Activated CD4-positive, alpha-beta T cell treated with anti-CD3 and anti-CD28 coated beads, Interleukin-10, Interleukin-2, amounts not matched to agents 100 ng/mL and 50 ng/mL, durations not matched to agents 16 hours and 8 hours (primary cell): Measurements from ENCODE around the gene USP31.
A peak's percentile ranks its signal among the peaks of the same experiment; 100 is the strongest.
"Not testable (repeated sequence)": the region's sequence is repeated elsewhere in the genome, so short reads cannot be mapped to it uniquely, and the experiment has no call there.

Experiments
- DNase-seq: peaks from one replicate; pipeline ENCODE4 v3.0.0-alpha.2; 2020

USP31 gene

DNA sequence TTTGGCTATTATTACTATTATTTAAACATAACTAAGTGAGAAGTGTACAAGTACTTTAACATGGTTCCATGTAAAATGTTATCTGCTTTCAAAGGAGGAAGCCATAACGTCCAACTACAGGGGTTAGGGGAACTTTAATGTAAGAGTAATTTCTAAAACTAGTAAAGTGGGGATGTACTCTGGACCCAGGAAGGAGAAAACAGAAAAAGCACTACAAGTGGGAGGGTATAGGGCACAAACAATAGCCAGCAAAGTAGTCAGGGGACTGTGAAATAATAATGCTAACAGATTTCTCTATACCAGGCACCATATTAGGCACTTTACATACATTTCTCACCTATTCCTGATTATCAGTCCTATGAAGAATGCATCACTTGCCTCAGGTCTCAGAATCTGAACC, 19.6 kb downstream of the USP31 start:
- DNase-seq, result no peak

DNA sequence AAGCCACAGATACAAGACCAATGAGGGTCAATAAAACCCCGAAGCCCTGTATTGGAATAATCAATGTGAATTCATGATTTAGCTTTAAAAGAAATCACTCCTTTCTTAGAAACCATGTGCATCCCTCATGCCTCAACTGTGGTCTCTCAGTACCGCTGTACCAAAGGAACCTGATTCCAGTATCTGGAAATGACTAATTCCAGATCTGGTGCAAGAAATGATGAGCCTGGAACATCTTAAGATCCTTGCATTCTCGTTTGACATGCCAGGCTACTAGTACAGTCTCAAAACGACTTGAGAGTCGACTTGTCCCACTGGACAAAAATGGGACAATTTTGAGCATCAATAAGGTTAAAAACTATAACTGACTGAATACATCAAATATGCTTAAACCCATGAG, 21.2 kb downstream of the USP31 start:
- DNase-seq, result no peak

DNA sequence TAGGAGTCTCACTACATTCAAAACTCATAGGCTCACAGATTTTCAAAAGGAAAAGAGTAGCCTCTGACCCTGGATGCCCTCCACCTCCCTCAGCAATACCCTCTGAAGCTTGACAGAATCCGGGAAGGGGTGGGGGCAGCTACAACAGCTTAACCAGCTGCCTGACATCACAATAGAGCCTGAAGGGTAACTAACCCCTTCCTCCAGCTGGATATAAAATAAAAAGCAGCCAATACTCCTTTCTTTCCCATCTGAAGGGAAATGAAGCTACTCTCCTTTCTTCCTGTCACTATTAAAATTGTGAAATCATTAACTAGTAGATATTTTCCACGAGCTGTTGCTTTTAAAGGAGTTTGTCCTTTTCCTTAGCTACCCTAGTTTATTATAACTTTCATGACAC, 24.0 kb downstream of the USP31 start:
- no peak for DNase-seq

DNA sequence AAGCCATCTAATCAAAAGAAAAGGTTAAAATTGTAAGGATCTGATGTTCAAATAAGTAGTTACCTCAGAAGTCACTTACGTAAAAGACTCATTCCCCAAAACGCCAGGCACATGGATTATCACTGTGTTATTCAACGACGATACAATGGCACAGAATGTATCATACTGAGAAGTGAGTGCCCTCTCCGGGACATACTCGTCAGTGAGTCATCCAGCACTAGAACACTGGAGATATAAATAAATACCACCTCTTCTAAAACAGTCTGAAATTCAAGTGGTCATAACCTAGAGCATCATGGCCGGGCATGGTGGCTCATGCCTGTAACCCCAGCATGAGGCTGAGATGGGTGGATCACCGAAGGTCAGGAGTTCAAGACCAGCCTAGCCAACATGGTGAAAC, 24.9 kb downstream of the USP31 start:
- DNase-seq, result peak; percentile 9

DNA sequence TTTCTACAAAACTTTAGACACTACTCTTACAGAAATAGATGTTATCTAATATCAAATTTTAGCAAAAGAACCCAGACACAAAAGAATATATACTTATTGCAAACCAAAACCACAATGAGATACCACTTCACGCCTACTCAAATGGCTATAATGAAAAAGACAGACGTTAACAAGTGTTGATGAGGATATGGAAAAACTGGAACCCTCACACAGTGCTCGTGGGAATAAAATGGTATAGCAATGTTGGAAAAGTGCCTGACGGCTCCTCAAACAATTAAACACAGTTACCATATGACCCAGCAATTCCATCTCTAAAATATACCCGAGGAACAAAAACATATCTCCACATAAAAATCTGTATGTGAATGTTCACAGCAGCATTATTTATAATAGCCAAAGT, 27.1 kb downstream of the USP31 start:
- no peak for DNase-seq

DNA sequence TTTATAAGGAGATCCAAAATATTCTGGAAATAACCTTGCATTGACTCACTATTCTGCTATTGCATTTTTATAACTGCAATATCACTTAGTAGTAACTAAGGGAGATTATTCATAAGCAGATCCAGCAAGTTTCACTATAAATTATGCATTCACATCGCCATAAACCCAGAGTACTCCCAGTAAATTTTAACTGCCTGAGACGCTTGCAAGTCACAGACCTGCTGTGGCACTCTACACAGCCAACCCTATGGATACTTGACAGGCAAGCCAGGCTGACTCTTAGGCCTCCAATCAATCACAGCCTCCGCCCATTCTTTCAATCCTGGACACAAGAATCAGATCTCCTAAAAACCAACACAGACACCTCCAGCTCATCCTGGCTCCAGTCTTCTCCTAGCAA, 28.2 kb downstream of the USP31 start:
- DNase-seq, result no peak

DNA sequence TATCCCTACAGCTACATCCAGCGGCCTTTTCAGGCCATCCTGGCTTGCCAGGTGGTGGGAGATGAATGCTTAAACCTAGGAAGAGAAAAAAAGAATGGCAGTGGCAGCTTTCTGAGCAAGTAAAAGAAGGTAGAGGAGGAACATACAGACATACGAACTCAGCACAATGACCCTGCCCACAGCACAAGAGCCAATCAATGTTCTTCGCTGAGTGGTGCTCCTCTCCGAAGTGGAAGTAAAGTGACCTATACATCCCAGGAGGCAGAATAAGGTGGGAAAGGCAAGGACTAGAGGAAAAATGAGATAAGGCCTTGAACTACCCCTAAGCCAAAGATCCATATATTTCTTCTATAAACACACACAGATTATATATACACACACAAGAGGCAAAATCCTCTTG, 28.7 kb downstream of the USP31 start:
- no peak for DNase-seq

DNA sequence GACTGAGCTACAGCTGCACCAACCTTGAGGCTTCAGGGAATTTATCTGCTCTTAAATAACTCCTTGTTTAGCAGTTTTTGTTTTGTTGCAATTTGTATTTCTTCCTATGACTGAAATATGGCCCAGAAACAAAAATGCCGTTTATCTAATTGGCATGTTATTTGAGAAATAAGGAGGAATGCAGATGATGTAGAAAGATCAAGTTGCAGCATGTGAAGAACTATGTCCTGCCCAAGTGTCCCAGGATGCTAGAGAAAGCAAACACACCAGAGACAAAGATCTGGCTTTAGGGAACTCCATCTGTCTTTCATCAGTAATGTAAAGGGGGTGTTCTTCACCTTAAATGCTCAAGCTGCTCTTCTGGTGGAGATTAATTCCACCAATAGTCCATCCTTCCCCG, 29.7 kb downstream of the USP31 start:
- DNase-seq, result no peak

DNA sequence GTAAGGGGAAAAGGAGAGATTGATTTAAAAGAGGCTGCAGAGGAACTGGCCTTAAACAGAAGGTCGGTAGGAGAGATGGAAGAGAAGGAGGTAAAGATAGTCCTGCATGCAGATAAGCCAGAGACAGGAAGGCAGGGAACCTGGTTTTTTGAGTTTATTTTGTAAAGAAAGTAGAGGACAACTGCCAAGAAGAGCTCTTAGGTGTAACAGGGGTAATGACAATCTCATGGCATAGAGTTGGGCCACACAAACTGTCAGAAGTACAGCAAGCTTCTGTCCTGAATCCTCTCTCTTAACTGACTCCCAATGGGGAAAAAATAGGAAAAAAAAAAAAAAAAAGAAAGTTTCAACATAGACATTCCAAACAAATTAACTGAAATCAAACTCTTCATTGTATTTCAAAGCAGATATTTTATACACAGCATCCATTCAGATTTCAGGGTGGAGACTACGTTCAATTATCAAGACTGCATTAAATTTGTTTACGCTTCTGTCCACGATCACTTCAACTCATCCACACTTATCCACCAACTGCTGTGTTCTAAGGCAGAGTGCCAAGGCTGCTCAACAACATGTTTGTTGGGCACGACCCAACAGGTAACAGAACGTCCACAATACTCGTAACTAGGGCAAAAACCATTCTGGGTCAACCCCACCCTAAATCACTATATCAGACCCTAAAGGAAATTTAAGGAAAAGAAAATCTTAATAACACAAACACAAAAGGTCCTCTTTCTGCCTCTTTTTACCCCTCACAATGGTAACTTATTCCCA, 34.9 kb downstream of the USP31 start:
- DNase-seq, result no peak

DNA sequence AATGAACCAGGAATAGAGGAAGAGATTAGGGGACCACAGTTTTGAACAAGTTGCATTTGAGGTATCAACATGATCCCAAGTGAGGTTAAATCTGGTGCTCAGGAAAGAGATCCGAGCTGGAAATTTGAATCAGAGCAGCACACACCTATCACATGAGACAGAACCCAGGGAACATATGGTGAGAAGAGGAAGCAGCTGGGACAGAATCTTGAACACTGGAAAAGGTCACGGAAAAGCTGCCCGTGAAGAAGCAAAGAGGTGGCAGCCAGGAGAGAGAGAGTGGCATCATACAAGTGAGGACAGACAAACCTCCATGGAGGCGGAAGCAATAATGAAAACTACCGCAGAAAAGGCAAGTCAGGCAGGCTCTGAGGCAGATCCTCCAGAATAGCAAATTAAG, 36.1 kb downstream of the USP31 start:
- DNase-seq, result no peak

DNA sequence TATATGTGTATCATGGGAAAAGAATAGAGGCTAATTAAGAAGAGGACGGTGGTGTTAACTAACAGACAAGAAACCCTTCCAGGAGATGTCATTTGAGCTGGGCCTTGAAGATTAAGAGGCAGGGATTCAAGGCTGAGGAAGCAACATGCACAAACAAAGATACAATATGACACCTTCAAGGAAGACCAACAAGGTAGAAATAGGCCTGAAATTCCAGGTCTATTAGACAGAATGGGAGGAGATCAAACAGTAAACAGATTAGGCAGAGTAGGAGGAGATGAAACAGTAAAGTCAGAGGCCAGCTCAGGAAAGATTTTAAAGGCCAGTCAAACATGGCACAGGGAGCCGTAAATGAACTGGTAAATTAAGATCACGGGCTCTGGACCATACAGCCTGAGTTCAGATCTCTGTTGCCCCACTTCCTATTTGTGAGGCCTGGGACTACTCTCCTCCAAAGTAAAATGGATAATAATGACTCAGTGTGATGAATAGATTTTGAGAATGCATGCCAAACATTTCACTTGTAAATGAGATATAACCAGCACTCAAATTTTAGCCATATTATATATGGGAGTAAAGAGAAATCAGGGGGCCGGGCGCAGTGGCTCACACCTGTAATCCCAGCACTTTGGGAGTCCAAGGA, 38.9 kb downstream of the USP31 start:
- DNase-seq, result no peak

DNA sequence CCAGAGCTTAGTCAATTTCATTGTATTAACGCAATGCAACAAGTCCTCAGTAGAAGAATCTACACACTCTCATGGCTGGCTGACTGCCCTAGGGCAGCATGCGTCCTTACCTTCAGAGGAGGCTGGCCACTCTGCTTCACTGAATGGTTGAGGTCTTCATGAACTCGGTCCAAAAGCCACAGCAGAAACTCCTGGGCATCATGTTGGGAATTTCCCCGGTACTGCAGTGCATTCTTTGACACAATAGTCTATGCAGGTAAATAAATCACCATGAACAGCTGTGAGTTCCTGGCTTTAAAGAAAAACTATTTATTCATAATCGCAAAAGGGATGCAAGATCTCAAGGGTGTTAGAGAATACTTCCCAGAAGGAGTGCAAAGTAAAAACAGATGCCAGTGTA, 41.3 kb downstream of the USP31 start:
- no peak for DNase-seq

DNA sequence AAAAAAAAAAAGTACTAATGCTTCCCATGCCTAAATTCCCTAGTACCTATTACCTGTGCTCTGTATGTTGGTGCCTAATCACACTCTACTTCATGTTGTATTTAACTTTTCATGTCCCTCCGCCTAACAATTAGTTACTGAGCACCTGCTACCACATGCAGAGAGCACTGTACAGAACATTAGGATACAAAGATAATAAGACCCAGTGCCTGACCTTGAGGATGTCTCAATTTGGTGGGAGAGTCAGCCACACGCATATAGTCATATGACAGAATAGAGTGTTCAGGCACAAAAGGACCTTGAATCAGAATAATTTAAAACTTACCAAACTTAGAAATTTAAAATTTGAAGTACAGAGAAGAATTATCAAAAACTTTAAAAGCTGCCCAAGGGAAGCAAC, 42.1 kb downstream of the USP31 start:
- no peak for DNase-seq

DNA sequence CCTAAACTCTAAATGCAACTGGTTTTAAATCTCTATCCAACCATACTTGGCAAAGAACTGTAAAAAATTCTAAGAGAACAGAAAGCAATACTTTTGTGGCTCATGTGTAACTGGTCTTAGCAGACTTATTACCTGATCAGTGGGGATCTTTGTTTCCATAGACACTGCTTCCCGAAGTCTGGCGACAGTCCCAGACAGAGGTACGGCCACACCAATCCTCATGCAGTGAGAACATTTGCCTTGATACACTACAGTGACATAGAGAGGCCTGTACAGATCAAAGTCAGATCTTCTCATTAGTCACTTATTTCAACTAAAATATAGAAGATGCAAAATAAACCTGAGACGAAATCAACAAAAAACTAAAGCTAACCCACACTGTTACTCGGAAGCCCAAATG, 43.9 kb downstream of the USP31 start:
- DNase-seq, result no peak

DNA sequence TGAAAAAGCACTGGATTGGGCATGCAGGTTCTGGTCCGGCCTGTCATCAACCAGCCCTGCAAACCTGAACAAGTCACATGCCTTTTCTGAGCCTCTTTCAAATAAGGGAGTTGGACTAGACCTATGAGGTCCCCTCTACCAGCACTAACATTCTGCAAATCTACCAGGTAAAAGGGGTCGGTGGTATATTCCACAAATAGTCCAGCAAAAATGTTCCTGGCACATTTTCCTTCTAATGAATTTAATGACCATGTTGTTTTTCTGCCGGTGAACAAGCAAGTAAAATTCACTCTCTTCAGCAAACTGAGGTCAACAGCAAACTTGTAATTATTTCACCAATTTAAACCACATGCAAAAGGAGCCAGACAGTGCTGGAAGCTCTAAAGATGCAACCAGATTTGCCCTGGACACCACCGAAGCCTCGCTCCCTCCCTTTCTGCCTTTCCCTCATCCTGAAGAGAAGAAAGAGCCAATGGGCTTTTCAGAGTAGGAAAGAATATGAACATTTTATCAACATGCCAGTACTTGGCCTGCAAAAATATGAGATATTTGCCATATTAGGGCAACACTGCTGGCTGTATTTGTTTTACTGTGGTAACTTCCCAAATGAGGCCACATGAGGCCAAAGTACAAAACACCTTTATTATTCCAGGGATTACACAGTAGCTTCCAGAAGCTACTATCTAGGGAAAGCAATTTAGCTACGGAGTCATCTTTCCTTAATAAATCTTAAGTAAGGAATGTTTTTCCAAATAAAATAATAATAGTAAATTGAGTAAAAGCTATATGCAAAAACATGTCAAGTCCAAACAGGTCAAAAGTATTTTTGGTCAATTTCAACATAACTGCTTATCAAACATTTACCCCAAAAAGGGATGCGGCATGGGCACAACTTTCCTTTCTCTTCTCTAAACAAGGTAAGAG, 45.0 kb downstream of the USP31 start:
- no peak for DNase-seq

DNA sequence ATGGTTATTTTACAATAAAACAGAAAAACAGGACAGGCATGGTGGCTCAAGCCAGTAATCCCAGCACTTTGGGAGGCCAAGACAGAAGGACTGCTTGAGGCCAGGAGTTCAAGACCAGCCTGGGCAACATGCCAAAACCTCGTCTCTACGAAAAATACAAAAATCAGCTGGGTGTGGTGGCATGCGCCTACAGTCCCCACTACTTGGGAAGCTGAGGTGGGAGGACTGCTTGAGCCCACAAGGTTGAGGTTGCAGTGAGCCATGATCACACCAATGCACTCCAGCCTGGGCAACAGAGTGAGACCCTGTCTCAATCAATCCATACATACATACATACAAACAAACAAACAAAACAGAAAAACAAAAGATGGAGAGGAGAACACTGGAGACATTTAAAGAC, 45.6 kb downstream of the USP31 start:
- no peak for DNase-seq

DNA sequence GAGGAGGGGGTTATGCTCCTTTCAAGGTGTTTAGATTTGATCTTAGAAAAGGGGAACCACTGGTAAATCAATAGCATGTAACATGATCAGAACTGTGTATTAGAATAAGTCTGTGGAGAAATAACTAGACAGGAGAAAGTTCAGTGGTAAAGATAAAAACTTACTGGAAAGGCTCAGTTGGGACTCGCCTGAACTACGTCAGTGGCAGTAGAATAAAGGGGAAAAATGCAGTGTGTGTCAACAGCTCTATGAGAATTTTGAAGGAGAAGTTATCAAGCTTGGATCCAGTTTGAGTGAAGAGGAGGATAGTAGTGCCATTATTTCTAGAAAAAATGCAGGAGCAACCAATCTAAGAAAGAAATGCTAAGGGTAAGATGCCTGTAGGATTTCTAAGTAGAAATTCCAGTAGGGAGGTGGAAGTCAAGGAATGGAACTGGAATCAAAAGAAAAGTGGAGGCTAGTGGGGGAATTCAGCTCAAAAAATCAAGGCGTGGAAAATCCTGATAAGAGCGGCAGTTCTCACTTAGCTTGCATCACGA, 48.2 kb downstream of the USP31 start:
- DNase-seq, result no peak

DNA sequence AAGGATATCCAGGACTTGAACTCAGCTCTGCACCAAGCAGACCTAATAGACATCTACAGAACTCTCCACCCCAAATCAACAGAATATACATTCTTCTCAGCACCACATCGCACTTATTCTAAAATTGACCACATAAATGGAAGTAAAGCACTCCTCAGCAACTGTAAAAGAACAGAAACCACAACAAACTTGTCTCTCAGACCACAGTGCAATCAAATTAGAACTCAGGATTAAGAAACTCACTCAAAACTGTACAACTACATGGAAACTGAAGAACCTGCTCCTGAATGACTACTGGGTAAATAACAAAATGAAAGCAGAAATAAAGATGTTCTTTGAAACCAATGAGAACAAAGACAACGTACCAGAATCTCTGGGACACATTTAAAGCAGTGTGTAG, 52.8 kb downstream of the USP31 start:
- peak; percentile 79 for DNase-seq

DNA sequence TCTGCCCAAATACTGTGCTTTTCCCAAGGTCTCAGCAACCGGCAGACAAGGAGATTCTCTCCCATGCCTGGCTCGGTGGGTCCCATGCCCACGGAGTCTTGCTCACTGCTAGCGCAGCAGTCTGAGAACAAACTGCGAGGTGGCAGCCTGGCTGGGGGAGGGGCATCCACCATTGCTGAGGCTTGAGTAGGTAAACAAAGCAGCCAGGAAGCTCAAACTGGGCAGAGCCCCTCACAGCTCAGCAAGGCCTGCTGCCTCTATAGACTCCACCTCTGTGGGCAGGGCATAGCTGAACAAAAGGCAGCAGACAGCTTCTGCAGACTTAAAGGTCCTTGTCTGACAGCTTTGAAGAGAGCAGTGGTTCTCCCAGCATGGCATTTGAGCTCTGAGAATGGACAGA, 55.1 kb downstream of the USP31 start:
- not testable (repeated sequence) for DNase-seq

DNA sequence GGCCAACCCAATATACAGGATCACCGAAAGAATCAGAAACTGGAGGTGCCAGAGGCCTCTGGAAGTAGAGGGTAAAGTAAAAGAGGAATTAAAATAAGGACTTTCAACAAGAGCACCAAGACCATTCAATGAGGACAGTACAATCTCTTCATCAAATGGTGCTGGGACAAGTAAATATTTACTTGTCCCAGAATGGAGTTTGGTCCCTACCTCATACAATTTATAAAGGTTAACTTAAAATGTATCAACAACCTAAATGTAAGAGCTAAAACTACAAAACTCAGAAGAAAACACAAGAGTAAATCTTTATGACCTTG, 56.5 kb downstream of the USP31 start:
- no peak for DNase-seq

DNA sequence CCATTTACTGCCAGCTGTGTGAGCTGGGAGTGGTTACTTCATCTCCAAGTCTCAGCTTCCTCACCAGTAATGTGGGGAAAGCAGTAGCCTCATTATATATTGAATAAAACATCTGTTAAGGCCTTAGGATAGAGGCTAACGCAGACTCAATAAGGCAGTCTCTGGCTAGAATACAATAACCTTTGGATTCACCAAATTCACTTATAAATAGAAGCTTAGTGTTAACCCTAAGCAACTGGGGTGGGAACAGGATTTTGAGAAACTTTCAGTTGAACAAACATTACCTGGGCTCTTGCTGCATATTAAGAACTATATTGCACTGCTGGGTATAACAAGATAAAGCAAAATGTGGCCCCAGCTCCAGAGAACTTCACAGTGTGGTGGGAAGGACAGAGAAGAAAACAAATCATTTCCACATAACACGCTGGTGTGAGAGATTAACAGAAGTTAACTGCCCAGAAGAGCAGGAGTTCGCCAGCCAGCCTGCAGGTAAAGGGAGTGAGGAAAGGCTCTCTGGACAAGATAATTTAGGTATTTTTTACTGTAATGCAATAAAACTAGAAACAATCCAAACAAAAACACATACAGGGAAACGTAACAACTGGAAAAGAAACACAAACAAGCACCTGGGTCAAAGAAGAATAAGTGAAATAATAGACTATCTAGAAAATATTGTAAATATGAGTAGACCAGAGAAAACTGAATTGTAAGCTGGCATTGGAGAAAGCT, 57.0 kb downstream of the USP31 start:
- no peak for DNase-seq

DNA sequence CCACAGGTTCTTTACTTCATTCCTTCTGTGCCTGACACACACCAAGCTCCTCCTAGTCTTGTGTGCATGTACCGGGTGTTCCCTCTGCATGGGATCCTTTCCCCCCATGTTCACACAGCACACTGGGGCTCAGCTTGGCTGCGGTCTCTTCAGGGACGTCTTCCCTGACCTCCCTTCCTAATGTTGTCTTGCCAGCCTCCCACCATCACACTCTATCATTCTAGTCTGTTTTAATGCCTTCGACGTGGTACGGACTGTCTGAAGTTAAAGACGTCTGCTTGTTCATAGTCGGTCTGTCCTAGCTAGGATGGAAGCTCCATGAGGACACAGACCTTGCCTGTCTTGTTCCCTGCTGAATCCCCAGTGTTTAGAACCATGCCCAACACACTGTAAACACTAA, 60.1 kb downstream of the USP31 start:
- DNase-seq, result no peak

DNA sequence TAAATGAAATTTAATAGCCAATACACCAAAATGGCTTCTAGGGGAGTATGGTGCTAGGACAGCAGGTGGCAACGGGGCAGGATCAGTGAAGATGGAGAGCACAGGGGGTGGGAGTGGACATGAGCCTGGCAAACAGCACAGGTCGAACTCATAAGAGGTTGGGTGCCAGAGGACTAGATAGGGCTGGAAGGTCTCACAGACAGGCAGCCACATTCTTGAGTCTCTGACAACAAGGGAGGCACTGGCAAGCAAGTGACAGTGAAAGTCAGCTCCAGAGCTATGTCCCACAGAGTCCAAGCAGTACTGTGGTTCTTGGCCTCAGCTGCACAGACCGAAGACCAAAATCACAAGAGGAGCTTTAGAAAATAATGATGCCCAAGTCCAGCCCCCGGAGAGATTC, 61.2 kb downstream of the USP31 start:
- no peak for DNase-seq
